ENCODE data around the gene ZNF761. TPM values are rescaled to one million over a fixed set of nuclear protein-coding genes. Genes with fewer than 3 reads are reported as not detected.
A peak's percentile ranks its signal among the peaks of the same experiment; 100 is the strongest.
"Not testable (repeated sequence)": the region's sequence is repeated elsewhere in the genome, so short reads cannot be mapped to it uniquely, and the experiment has no call there.

Gene ZNF761
- total RNA-seq, 1 donor from 2014 or later: 4.4 TPM

- H3K4me3 ChIP-seq (ENCODE audit: low read depth, low read length): peak within 1 kb of the TSS; percentile 85
- TF ChIP-seq CTCF (conservative IDR thresholded peaks at IDR 0.05; ENCODE audit: low read depth, low read length): peak; percentile 45
- DNase-seq (ENCODE audit: low read depth): peak; percentile 35
Measured at GRCh38 chr19:53394974-53395839, 36.6 kb upstream of the ZNF761 start, which contains the start of gene ZNF765. ZNF765 (plus strand) TSS chr19:53395149; CDS start chr19:53398016, 2,867 bp downstream.

GRCh38 chr19:53395840-53396524 lies 35.8 kb upstream of the ZNF761 start:
- H3K4me3 ChIP-seq (ENCODE audit: low read depth, low read length): peak overlapping the region; percentile 85
- not testable (repeated sequence) for DNase-seq (ENCODE audit: low read depth)

GRCh38 chr19:53396525-53396868 lies 35.3 kb upstream of the ZNF761 start:
- no peak for TF ChIP-seq CTCF (conservative IDR thresholded peaks at IDR 0.05; ENCODE audit: low read depth, low read length)
- DNase-seq (ENCODE audit: low read depth): no peak
- H3K4me3 ChIP-seq (ENCODE audit: low read depth, low read length): peak overlapping the region; percentile 85

- not testable (repeated sequence) for DNase-seq (ENCODE audit: low read depth)
Measured at GRCh38 chr19:53397918-53398317, 33.9 kb upstream of the ZNF761 start.

GRCh38 chr19:53409505-53410204 lies 22.1 kb upstream of the ZNF761 start:
- no peak overlapping the region for H3K4me3 ChIP-seq (ENCODE audit: low read depth, low read length)
- no peak for TF ChIP-seq CTCF (conservative IDR thresholded peaks at IDR 0.05; ENCODE audit: low read depth, low read length)
- no peak for DNase-seq (ENCODE audit: low read depth)

More at GRCh38 chr19:53397918-53398317, 33.9 kb upstream of the ZNF761 start:
- not testable (repeated sequence) for H3K4me3 ChIP-seq (ENCODE audit: low read depth, low read length)

- not testable (repeated sequence) for H3K4me3 ChIP-seq (ENCODE audit: low read depth, low read length); DNase-seq (ENCODE audit: low read depth)
Measured at GRCh38 chr19:53420520-53421315, 11.1 kb upstream of the ZNF761 start.

- H3K4me3 ChIP-seq (ENCODE audit: low read depth, low read length): no peak overlapping the region
- TF ChIP-seq CTCF (conservative IDR thresholded peaks at IDR 0.05; ENCODE audit: low read depth, low read length): no peak
- DNase-seq (ENCODE audit: low read depth): no peak
Measured at GRCh38 chr19:53422551-53422950, 9.2 kb upstream of the ZNF761 start.

GRCh38 chr19:53423074-53423473 lies 8.7 kb upstream of the ZNF761 start:
- DNase-seq (ENCODE audit: low read depth): not testable (repeated sequence)

More at GRCh38 chr19:53423074-53423473, 8.7 kb upstream of the ZNF761 start:
- H3K4me3 ChIP-seq (ENCODE audit: low read depth, low read length): not testable (repeated sequence)
